Neural progenitor cell (in vitro differentiated cells): ENCODE measurements around the gene ESRRA. TPM values are rescaled to one million over a fixed set of nuclear protein-coding genes. Genes with fewer than 3 reads are reported as not detected.

Source experiments
- DNase-seq: peaks from one replicate; pipeline ENCODE4 v3.0.0-alpha.2; 2016; ENCODE audit warnings: low spot score
- H2AFZ ChIP-seq: fragments of 200-600 bp; sonication (generic); replicated peaks from 2 replicates; pipeline ENCODE4 v1.6.1; 2016; ENCODE audit warnings: antibody characterized with exemption
- H3F3A ChIP-seq: fragments of 200-600 bp; sonication (generic); 2 replicates; pipeline ENCODE4 v1.6.1; 2016; ENCODE audit warnings: antibody characterized with exemption, low read depth
- H3K27ac ChIP-seq: fragments of 200-600 bp; sonication (generic); 2 replicates; pipeline ENCODE4 v1.5.1; 2016; ENCODE audit warnings: mild to moderate bottlenecking
- H3K27me3 ChIP-seq: fragments of 200-600 bp; sonication (generic); 2 replicates; pipeline ENCODE4 v1.6.1; 2016; ENCODE audit warnings: mild to moderate bottlenecking, moderate library complexity
- H3K36me3 ChIP-seq: fragments of 200-600 bp; sonication (generic); 2 replicates; pipeline ENCODE4 v1.5.1; 2016
- H3K4me1 ChIP-seq: fragments of 200-600 bp; sonication (generic); 2 replicates; pipeline ENCODE4 v1.6.1; 2016; ENCODE audit warnings: mixed run types
- H3K4me2 ChIP-seq: fragments of 200-600 bp; sonication (generic); 2 replicates; pipeline ENCODE4 v1.6.1; 2016
- H3K4me3 ChIP-seq: fragments of 200-600 bp; sonication (generic); 2 replicates; pipeline ENCODE4 v1.5.1; 2016
- H3K79me2 ChIP-seq: fragments of 200-600 bp; sonication (generic); 2 replicates; pipeline ENCODE4 v1.6.1; 2016; ENCODE audit warnings: low read depth
- H3K9ac ChIP-seq: fragments of 200-600 bp; sonication (generic); 2 replicates; pipeline ENCODE4 v1.6.1; 2016
- H3K9me3 ChIP-seq: fragments of 200-600 bp; sonication (generic); 2 replicates; pipeline ENCODE4 v1.5.1; 2016; ENCODE audit warnings: low read depth
- H4K20me1 ChIP-seq: fragments of 200-600 bp; sonication (generic); 2 replicates; pipeline ENCODE4 v1.6.1; 2016; ENCODE audit warnings: low read depth
- H3K27ac Mint-ChIP-seq: 3 replicates; pipeline ENCODE4 v1.8.0; 2021; ENCODE audit warnings: mixed read lengths
- H3K27me3 Mint-ChIP-seq: 2 replicates; pipeline ENCODE4 v1.8.0; 2022; ENCODE audit warnings: low read depth, mild to moderate bottlenecking, inconsistent platforms, moderate library complexity, mixed read lengths; ENCODE audit not compliant: insufficient read depth
- H3K36me3 Mint-ChIP-seq: 3 replicates; pipeline ENCODE4 v1.8.0; 2021; ENCODE audit warnings: mixed read lengths
- H3K4me1 Mint-ChIP-seq: 3 replicates; pipeline ENCODE4 v1.8.0; 2021; ENCODE audit warnings: mixed read lengths
- H3K4me3 Mint-ChIP-seq: 3 replicates; pipeline ENCODE4 v1.8.0; 2021; ENCODE audit warnings: mild to moderate bottlenecking, moderate library complexity, mixed read lengths
- H3K9me3 Mint-ChIP-seq: 3 replicates; pipeline ENCODE4 v1.8.0; 2020; ENCODE audit warnings: mixed read lengths
- CTCF ChIP-seq: fragments of 200-600 bp; sonication (generic); IDR thresholded peaks from 2 replicates; pipeline ENCODE4 v1.5.1; 2017; ENCODE audit warnings: antibody characterized with exemption, mild to moderate bottlenecking
- EZH2 ChIP-seq: fragments of 200-600 bp; sonication (generic); IDR thresholded peaks from 2 replicates; pipeline ENCODE4 v1.6.1; 2017; ENCODE audit warnings: antibody characterized with exemption, mild to moderate bottlenecking, moderate library complexity
- EZH2phosphoT487 ChIP-seq: fragments of 200-600 bp; sonication (generic); IDR thresholded peaks from 2 replicates; pipeline ENCODE4 v1.6.1; 2017; ENCODE audit warnings: antibody characterized with exemption
- total RNA-seq: library from RNA; depleted of rRNA; stranded (reverse); fragments of >200 nt; gene quantifications from 2 replicates; pipeline ENCODE4 v1.2.3, GENCODE V29; 2015; ENCODE audit warnings: low replicate concordance

Gene ESRRA
- total RNA-seq, 1 donor from 2014 or later, result 5.5 TPM

GRCh38 chr11:64330888-64331287, 25.6 kb downstream of the ESRRA start:
- peaks cover 5% of the 10 kb centered on the region for H3K4me1 Mint-ChIP-seq

GRCh38 chr11:64331569-64332371, 26.4 kb downstream of the ESRRA start:
- no peaks in the 10 kb centered on the region for H3K4me1 ChIP-seq
- H3K36me3 ChIP-seq, result no peaks in the 10 kb centered on the region
- H3K4me2 ChIP-seq, result no peak overlapping the region
- H3K27ac Mint-ChIP-seq, result peak overlapping the region; percentile 1
- H4K20me1 ChIP-seq, result no peaks in the 10 kb centered on the region
- no peak overlapping the region for H2AFZ ChIP-seq
- no peaks in the 10 kb centered on the region for H3K79me2 ChIP-seq
- H3F3A ChIP-seq, result peaks cover 6% of the 10 kb centered on the region
- TF ChIP-seq EZH2, result no peak
- TF ChIP-seq CTCF, result peak; percentile 37
- TF ChIP-seq EZH2phosphoT487, result no peak
- H3K36me3 Mint-ChIP-seq, result no peaks in the 10 kb centered on the region
- H3K4me1 Mint-ChIP-seq, result peaks cover 5% of the 10 kb centered on the region
- H3K4me3 ChIP-seq, result no peak overlapping the region
- no peaks in the 10 kb centered on the region for H3K9me3 ChIP-seq
- no peak for DNase-seq
- no peak overlapping the region for H3K9ac ChIP-seq
- no peaks in the 10 kb centered on the region for H3K27me3 ChIP-seq
- H3K27ac ChIP-seq, result no peak overlapping the region
- no peaks in the 10 kb centered on the region for H3K9me3 Mint-ChIP-seq
- no peak overlapping the region for H3K4me3 Mint-ChIP-seq
- peaks cover 7% of the 10 kb centered on the region for H3K27me3 Mint-ChIP-seq

More at GRCh38 chr11:64330888-64331287, 25.6 kb downstream of the ESRRA start:
- H3K36me3 ChIP-seq, result no peaks in the 10 kb centered on the region
- no peak overlapping the region for H3K27ac Mint-ChIP-seq
- DNase-seq, result no peak
- H3K27ac ChIP-seq, result no peak overlapping the region
- H3K27me3 ChIP-seq, result no peaks in the 10 kb centered on the region
- peaks cover 2% of the 10 kb centered on the region for H3K9me3 Mint-ChIP-seq
- no peak overlapping the region for H2AFZ ChIP-seq
- no peak overlapping the region for H3K4me2 ChIP-seq
- H3K79me2 ChIP-seq, result no peaks in the 10 kb centered on the region
- H3K9me3 ChIP-seq, result no peaks in the 10 kb centered on the region
- no peak overlapping the region for H3K4me3 ChIP-seq
- H3K4me1 ChIP-seq, result no peaks in the 10 kb centered on the region
- no peaks in the 10 kb centered on the region for H4K20me1 ChIP-seq
- H3F3A ChIP-seq, result peaks cover 6% of the 10 kb centered on the region
- TF ChIP-seq EZH2 (no peak), CTCF (no peak), EZH2phosphoT487 (no peak)
- no peaks in the 10 kb centered on the region for H3K36me3 Mint-ChIP-seq
- peaks cover 7% of the 10 kb centered on the region for H3K27me3 Mint-ChIP-seq
- no peak overlapping the region for H3K4me3 Mint-ChIP-seq
- H3K9ac ChIP-seq, result no peak overlapping the region

GRCh38 chr11:64333556-64333955, 28.2 kb downstream of the ESRRA start:
- no peak overlapping the region for H3K4me3 Mint-ChIP-seq
- TF ChIP-seq CTCF (no peak), EZH2phosphoT487 (no peak), EZH2 (no peak)
- no peak overlapping the region for H3K27ac Mint-ChIP-seq
- no peaks in the 10 kb centered on the region for H3K4me1 ChIP-seq
- peaks cover 5% of the 10 kb centered on the region for H3K4me1 Mint-ChIP-seq
- no peak overlapping the region for H2AFZ ChIP-seq
- DNase-seq, result no peak
- peaks cover 6% of the 10 kb centered on the region for H3F3A ChIP-seq
- no peaks in the 10 kb centered on the region for H3K27me3 ChIP-seq
- peaks cover 16% of the 10 kb centered on the region for H3K27me3 Mint-ChIP-seq
- H3K9ac ChIP-seq, result no peak overlapping the region
- no peak overlapping the region for H3K27ac ChIP-seq
- no peaks in the 10 kb centered on the region for H3K9me3 ChIP-seq
- H3K36me3 Mint-ChIP-seq, result no peaks in the 10 kb centered on the region
- H4K20me1 ChIP-seq, result no peaks in the 10 kb centered on the region
- no peaks in the 10 kb centered on the region for H3K79me2 ChIP-seq
- H3K9me3 Mint-ChIP-seq, result no peaks in the 10 kb centered on the region
- H3K36me3 ChIP-seq, result no peaks in the 10 kb centered on the region
- no peak overlapping the region for H3K4me3 ChIP-seq
- H3K4me2 ChIP-seq, result no peak overlapping the region
